Panc1 (cell line): Measurements from ENCODE around the gene SMOC2.

Experiments
- POLR2AphosphoS5 ChIP-seq: IDR thresholded peaks from 2 replicates; pipeline ENCODE4 v1.6.1; 2012; ENCODE audit warnings: mild to moderate bottlenecking, low read depth, low read length, moderate library complexity
- REST ChIP-seq, 2 experiments: IDR thresholded peaks; 2 replicates each; pipeline ENCODE4 v1.6.1; 2011 to 2012; ENCODE audit warnings: low read depth in 2 of 2, control low read depth in 1 of 2, low read length in 1 of 2, mild to moderate bottlenecking in 1 of 2, moderate library complexity in 1 of 2; ENCODE audit not compliant: insufficient read depth in 1 of 2
- SIN3A ChIP-seq: IDR thresholded peaks from 2 replicates; pipeline ENCODE4 v1.6.1; 2012; ENCODE audit warnings: low read depth, mild to moderate bottlenecking, low read length, moderate library complexity, borderline replicate concordance; ENCODE audit not compliant: insufficient read depth
- TCF7L2 ChIP-seq: IDR thresholded peaks from 2 replicates; pipeline ENCODE4 v1.6.1; 2011; ENCODE audit warnings: mild to moderate bottlenecking, low read depth, low read length, inconsistent platforms
- TF ChIP-seq, protein P1 (sequence below): fragments of 450-650 bp; IDR thresholded peaks from 2 replicates; pipeline ENCODE4 v1.5.1; 2017; ENCODE audit warnings: mild to moderate bottlenecking

- TF ChIP-seq, protein P1, sequence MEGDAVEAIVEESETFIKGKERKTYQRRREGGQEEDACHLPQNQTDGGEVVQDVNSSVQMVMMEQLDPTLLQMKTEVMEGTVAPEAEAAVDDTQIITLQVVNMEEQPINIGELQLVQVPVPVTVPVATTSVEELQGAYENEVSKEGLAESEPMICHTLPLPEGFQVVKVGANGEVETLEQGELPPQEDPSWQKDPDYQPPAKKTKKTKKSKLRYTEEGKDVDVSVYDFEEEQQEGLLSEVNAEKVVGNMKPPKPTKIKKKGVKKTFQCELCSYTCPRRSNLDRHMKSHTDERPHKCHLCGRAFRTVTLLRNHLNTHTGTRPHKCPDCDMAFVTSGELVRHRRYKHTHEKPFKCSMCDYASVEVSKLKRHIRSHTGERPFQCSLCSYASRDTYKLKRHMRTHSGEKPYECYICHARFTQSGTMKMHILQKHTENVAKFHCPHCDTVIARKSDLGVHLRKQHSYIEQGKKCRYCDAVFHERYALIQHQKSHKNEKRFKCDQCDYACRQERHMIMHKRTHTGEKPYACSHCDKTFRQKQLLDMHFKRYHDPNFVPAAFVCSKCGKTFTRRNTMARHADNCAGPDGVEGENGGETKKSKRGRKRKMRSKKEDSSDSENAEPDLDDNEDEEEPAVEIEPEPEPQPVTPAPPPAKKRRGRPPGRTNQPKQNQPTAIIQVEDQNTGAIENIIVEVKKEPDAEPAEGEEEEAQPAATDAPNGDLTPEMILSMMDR, result no peak
- TF ChIP-seq TCF7L2, result no peak
- no peak for TF ChIP-seq POLR2AphosphoS5
- TF ChIP-seq SIN3A, result no peak
- no peak for TF ChIP-seq REST (IDR thresholded peaks at IDR 0.05; ENCODE audit: insufficient read depth in 1 of 2, low read depth in 2 of 2, low read length in 1 of 2)
Measured at GRCh38 chr6:168506460-168506859, 65.5 kb downstream of the SMOC2 start.
